KOPT-K1 (cell line): ENCODE data around the gene AADAC.
"Not testable (repeated sequence)": the region's sequence is repeated elsewhere in the genome, so short reads cannot be mapped to it uniquely, and the experiment has no call there.

Experiments
- H3K27ac ChIP-seq: fragments of 200-600 bp; sonication (generic); 2 replicates; pipeline ENCODE4 v1.5.1; 2016; ENCODE audit warnings: antibody characterized with exemption, mild to moderate bottlenecking, low read depth, low read length; ENCODE audit not compliant: poor library complexity, severe bottlenecking
- H3K36me3 ChIP-seq: fragments of 200-600 bp; sonication (generic); 2 replicates; pipeline ENCODE4 v1.5.1; 2017; ENCODE audit warnings: antibody characterized with exemption, mild to moderate bottlenecking, low read length, moderate library complexity; ENCODE audit not compliant: insufficient read depth
- H3K9me3 ChIP-seq: fragments of 200-600 bp; sonication (generic); 2 replicates; pipeline ENCODE4 v1.5.1; 2017; ENCODE audit warnings: antibody characterized with exemption, low read length, mild to moderate bottlenecking; ENCODE audit not compliant: insufficient read depth, poor library complexity, severe bottlenecking

AADAC gene, protein sequence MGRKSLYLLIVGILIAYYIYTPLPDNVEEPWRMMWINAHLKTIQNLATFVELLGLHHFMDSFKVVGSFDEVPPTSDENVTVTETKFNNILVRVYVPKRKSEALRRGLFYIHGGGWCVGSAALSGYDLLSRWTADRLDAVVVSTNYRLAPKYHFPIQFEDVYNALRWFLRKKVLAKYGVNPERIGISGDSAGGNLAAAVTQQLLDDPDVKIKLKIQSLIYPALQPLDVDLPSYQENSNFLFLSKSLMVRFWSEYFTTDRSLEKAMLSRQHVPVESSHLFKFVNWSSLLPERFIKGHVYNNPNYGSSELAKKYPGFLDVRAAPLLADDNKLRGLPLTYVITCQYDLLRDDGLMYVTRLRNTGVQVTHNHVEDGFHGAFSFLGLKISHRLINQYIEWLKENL

GRCh38 chr3:151813799-151814198 lies at the start of gene AADAC:
TSS of gene AADAC (plus strand) at chr3:151814116. CDS start at chr3:151814163, 47 bp downstream.
- Histone ChIP-seq H3K27ac (no peak within 1 kb of the TSS), H3K36me3 (no peaks in the 10 kb centered on the region), H3K9me3 (peaks cover 14% of the 10 kb centered on the region)

DNA sequence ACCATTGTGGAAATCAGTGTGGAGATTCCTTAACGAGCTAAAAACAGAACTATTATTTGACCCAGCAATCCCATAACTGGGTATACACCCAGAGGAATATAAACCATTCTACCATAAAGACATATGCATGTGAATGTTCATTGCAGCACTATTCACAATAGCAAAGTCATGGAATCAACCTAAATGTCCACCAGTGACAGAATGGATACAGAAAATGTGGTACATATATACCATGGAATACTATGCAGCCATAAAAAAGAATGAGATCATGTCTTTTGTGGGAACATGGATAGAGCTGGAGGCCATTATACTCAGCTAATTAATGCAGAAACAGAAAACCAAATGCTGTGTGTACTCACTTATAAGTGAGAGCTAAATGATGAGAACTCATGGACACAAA lies 49.2 kb upstream of the AADAC start:
- H3K27ac ChIP-seq, H3K9me3 ChIP-seq, H3K36me3 ChIP-seq: not testable (repeated sequence)

DNA sequence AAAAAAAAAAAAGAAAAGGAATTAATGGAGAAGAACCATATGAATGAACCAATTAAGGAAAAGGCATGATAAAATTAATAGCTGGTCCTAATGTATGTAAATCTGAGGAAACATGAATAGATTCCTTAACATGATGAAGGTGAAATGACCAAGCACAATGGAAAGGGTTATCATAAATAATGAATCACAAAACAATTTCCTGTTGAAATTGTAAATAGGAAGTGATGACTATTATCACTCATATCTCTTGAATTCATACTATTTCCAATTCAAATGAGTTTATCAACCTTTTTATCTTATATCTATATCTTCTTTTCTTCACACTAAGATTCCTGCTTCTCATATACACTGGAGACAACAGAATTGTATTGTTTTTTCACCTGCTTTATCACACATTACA lies 48.2 kb upstream of the AADAC start:
- Histone ChIP-seq H3K27ac (no peak overlapping the region), H3K9me3 (no peaks in the 10 kb centered on the region)

DNA sequence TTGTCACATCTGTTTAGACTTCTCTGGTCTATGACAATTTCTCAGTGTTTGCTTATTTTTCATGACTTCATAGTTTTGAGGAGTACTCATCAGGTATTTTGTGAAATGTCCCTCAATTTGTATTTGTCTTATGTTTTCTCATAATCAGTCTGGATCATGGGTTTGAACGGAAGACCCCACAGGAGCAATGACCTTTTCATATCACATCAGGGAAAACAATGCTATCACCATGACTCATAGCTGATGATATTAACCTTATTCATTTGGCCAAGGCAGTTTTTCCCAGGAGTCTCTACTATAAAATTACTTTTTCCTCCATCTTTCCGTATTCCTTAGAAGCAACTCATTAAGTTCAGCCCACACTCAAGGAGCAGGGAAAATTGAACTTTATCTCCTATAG lies 47.5 kb upstream of the AADAC start:
- no peaks in the 10 kb centered on the region for H3K9me3 ChIP-seq
- H3K36me3 ChIP-seq: no peaks in the 10 kb centered on the region
- no peak overlapping the region for H3K27ac ChIP-seq

More for the DNA sequence above, 48.2 kb upstream of the AADAC start:
- no peaks in the 10 kb centered on the region for H3K36me3 ChIP-seq

GRCh38 chr3:151768393-151768930 lies 45.5 kb upstream of the AADAC start:
- Histone ChIP-seq H3K9me3 (no peaks in the 10 kb centered on the region), H3K27ac (no peak overlapping the region), H3K36me3 (no peaks in the 10 kb centered on the region)

DNA sequence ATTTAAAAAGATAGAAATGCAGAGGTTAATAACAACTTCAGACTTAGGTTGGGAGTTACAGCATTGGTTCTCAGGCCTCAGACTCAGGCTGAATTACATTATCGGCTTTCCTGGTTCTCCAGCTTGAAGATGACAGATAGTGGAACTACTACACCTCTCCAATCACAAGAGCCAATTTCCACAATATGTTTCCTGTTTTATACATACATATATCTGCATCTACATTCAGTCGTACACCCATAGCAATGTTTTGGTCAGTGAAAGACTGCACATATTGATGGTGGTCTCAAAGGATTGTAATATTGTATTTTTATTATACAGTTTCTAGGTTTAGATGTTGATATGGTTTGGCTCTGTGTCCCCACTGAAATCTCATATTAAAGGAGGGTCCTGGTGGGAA lies 44.7 kb upstream of the AADAC start:
- no peaks in the 10 kb centered on the region for H3K9me3 ChIP-seq
- no peak overlapping the region for H3K27ac ChIP-seq
- no peaks in the 10 kb centered on the region for H3K36me3 ChIP-seq

GRCh38 chr3:151770956-151771355 lies 43.0 kb upstream of the AADAC start:
- Histone ChIP-seq H3K36me3 (no peaks in the 10 kb centered on the region), H3K9me3 (no peaks in the 10 kb centered on the region), H3K27ac (no peak overlapping the region)

DNA sequence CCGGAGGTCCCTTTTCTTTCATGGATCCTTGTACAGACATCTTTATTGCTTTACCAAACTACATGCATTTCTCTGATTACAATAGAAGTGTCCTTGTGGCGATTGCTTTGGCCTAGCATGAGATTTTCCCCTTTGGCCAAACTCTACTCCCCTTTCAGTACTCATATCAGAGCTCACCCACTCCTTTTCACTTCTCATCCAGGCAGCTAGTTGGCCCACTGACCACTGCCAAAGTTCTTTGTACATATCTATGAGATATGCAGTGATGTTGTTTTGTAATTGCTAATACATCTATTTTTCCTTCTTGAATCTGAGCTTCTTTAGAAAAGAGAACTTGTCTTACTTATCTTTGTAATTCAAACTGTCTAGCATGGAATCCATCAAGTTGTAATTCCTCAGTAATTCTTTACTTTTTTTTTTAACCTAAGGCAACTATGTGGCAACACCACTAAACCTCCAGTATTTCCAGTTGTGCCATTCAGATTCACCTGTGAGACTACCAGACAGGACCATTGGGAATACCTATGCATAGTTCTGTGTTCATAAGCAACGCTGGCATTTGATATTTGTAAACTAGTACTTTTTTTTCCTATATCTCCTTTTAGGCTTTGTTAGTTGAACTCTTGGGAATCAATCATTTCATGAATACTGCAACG lies 41.0 kb upstream of the AADAC start:
- Histone ChIP-seq H3K27ac (no peak overlapping the region), H3K36me3 (no peaks in the 10 kb centered on the region)

DNA sequence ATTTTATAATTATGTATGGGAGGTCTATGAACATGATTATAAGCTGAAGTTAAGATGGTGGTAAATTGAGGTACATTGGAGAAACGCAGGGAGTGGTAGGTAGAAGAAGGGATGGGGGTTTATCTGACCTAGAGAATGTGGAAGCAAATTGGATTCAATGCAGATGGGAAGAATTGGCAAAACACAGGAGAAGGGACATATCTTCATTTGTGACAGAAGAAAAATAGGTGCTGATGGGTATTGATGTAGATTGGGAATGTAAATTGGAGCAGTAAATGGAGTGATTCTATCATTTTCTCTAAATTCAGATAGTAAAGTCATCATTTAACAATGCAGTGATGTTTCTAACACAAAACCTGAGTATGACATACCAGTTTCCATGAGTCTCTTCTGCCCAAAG lies 39.7 kb upstream of the AADAC start:
- H3K27ac ChIP-seq: no peak overlapping the region

More for the DNA sequence above, 41.0 kb upstream of the AADAC start:
- no peaks in the 10 kb centered on the region for H3K9me3 ChIP-seq

GRCh38 chr3:151774910-151775309 lies 39.0 kb upstream of the AADAC start:
- H3K36me3 ChIP-seq: no peaks in the 10 kb centered on the region
- no peak overlapping the region for H3K27ac ChIP-seq
- H3K9me3 ChIP-seq: no peaks in the 10 kb centered on the region

More for the DNA sequence above, 39.7 kb upstream of the AADAC start:
- Histone ChIP-seq H3K9me3 (no peaks in the 10 kb centered on the region), H3K36me3 (no peaks in the 10 kb centered on the region)

DNA sequence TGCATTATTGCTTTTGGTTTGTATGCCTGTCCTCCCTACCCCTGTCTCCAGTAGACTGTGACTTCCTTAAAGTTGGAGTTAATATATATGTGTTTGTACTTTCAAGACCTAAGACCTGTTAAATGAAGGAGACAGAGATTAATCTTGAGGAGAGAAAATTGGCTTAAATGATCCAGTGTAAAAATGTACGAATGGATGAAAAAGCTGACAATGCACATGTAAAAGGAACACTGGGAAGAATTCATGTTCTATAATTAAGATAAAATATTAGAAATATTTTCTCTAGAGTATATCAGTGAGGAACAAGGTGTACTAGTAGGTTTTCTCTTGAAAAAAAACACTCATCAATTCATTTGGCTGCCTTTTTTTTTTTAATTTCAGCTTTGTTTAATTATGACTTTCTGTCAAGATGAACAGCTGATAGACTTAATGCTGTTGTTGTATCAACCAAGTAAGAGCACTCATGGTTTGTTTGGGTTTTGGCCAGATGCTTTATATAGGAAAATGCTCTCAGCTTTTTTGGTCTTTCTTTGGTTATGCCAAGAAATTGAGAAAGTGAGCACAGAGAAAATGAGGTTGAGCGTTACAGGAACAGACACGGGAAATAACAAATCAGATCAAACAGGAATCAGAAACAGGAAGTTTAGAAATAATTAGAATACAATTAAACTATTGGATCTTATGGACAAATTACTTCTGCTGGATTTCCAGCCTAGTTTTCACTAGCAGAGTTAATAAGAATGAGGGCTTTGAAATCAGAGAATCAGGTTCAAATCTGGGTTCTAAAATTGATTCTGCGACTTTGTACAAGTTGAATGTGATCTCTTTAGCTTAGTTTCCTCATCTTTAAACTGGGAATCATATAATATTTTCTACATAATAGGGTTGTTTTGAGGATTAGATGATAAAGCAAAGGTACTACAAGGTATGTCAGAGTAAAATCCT lies 38.3 kb upstream of the AADAC start:
- Histone ChIP-seq H3K9me3 (no peaks in the 10 kb centered on the region), H3K27ac (no peak overlapping the region), H3K36me3 (no peaks in the 10 kb centered on the region)

DNA sequence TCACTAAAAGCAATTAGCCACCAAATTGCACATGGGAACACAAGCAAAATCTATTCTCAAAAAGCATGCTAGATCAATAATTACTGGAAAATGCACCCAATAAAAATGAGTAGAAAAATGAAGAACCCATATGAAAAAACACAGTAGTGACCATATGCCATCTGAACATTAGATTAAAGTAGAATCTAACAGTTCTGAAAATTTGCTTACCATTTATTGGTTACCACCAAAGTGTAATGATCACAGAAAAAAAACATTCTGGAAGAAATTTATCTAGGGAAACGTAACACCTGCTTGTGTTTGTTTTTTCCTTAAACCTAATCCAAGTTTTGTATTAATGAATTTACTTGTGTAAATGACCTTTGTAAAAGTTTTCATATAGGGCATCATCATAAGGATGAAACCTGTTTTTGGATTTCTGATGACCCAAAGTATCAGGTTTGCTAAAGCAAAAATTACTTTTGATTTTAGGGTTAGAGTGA lies 37.6 kb upstream of the AADAC start:
- Histone ChIP-seq H3K27ac (no peak overlapping the region), H3K9me3 (no peaks in the 10 kb centered on the region), H3K36me3 (no peaks in the 10 kb centered on the region)

GRCh38 chr3:151777880-151778279 lies 36.0 kb upstream of the AADAC start:
- H3K27ac ChIP-seq: no peak overlapping the region
- no peaks in the 10 kb centered on the region for H3K9me3 ChIP-seq
- no peaks in the 10 kb centered on the region for H3K36me3 ChIP-seq

DNA sequence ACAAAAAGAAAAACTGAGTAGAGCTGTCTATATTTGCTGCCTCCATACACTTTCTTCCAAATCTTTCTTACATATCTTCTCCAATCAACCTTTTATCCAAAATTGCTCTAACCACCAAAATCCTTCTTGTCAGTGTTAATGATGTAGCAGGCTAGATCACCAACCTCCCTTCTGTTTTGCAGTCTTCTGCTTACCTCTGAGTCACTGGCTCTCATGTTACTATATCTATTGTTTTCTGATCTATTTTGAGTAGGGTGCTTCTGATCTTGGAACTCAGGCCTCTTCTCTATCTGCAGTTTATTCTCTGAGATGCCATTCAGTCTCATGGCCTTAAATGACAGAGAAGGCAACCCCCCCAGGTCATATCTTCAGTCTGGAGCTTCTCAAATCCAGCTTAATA lies 26.3 kb upstream of the AADAC start:
- H3K27ac ChIP-seq: no peak overlapping the region
- H3K36me3 ChIP-seq: no peaks in the 10 kb centered on the region
- no peaks in the 10 kb centered on the region for H3K9me3 ChIP-seq

GRCh38 chr3:151788401-151788800 lies 25.5 kb upstream of the AADAC start:
- H3K36me3 ChIP-seq: no peaks in the 10 kb centered on the region
- no peak overlapping the region for H3K27ac ChIP-seq
- H3K9me3 ChIP-seq: no peaks in the 10 kb centered on the region
